Activated CD4-positive, alpha-beta T cell treated with anti-CD3 and anti-CD28 coated beads for 4 hours (primary cell): Measurements from ENCODE around the gene IFNA10.
"Not testable (repeated sequence)": the region's sequence is repeated elsewhere in the genome, so short reads cannot be mapped to it uniquely, and the experiment has no call there.

ENCODE experiments used
- DNase-seq, 2 donors: peaks; one replicate each; pipeline ENCODE4 v3.0.0-alpha.2; 2020

IFNA10 gene

GRCh38 chr9:21207043-21207442 lies at the start of gene IFNA10:
IFNA10 (minus strand) TSS chr9:21207143; CDS start chr9:21207097, 46 bp downstream.
- not testable (repeated sequence) for DNase-seq

DNA sequence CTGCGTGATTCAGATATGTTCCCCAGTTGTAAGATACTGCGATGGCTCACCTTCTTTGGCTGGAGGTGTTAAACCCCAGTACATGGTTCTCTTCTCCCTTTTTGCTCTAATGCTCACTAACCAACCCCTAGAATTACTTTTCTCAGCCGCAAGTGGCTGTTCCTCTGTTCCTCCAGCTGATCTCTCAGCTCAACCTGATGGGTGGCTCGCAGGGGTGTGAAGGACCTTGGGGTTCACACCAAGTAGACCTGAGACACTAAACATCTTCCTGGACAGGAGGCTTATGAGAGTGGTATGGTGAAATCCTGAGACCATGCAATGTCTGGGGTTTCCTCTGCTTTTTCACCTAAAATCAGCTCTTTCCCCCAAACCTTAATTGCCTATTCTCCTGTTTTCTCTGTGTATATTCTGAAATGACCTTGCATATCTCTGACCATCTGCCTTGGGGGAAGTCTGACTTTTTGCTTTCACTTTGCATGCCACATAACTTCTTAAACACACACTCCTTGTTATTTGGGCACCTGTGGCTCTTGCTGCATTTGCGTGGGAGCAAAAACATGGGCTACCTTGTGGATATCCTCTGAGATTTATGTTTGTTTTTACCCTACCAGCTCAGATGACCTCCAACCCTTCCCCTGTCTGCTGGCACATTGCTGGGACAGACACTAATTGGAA lies 48.7 kb upstream of the IFNA10 start:
- no peak for DNase-seq

GRCh38 chr9:21252721-21253547 lies 46.0 kb upstream of the IFNA10 start:
- no peak for DNase-seq

DNA sequence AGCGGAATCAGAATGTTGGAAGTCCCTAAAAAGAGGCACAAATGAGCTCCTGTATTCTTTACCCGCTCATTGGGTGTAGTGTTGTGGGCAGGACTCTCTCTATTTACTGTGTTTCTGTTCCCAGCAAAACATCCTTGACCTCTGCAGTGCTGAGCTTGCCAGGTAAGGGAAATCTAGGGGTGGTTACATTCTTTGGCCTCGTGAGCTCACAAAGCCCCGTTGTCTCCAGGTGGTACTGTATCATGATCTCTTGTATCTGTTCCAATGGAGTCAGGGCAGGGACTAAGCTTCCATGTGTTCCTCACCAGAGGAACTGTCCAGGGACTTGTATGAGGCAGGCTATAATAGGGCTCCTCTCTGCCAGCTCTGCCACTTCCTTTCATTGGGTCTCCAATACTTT lies 44.7 kb upstream of the IFNA10 start:
- DNase-seq: no peak

DNA sequence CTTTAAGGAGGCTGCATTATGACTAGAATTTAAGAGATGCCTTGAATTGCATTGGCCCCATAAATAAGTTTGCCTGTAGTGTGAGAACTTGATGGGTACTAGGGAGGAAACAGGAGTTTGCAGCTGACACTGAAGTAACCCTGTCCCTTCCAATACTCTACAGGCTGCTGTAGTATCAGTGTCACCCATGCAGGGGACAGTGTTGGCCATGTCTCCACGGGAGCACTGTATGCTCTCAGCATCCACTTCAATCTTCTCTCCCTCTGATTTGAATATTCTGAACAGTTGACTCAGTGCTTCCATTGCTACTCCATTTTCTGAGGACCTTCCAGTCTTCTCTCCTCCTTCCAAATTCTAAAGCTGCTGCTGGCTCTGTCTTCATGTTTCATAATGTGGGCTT lies 44.2 kb upstream of the IFNA10 start:
- no peak for DNase-seq

- no peak for DNase-seq
Measured at GRCh38 chr9:21244836-21245235, 37.9 kb upstream of the IFNA10 start.

DNA sequence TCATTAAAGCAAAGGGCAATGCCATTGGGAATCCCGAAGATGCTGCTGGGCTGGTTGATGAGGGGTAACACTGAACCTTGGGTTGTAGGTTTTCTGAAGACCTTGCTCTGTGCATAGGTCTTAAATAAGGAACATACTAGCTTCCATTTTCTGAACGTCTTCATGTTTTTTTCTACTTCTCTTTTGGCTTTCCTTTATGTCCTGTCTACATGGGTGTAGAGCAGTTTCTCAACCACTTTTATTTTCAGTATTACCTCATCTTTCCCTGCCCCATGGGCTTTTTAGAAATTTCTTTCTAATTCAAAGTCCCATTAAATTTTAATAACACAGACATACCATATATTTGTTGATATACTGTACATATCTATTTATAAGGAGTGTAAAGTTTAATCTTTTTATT lies 33.0 kb upstream of the IFNA10 start, which contains the start of gene IFNA14:
TSS of gene IFNA14 (minus strand) at position 95 of the 400 bp plus-strand sequence. CDS start at position 25, 70 bp downstream.
- no peak for DNase-seq

DNA sequence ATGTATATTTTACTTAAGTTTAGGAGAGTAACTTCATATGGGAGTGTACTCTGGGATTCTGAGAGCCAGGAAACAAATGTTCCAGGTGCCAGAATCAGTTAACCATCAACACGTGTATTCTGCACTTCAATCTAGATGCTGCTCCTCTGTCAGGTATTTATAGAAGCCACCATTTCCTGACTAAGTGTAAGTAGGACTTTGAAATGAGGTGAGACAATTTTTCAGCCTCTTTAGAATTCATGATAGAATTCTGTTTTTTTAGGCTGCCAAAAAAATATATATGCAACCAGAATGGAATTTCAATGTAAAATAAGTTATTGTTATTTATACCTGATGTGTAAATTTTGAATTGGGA lies 29.4 kb upstream of the IFNA10 start:
- not testable (repeated sequence) for DNase-seq

DNA sequence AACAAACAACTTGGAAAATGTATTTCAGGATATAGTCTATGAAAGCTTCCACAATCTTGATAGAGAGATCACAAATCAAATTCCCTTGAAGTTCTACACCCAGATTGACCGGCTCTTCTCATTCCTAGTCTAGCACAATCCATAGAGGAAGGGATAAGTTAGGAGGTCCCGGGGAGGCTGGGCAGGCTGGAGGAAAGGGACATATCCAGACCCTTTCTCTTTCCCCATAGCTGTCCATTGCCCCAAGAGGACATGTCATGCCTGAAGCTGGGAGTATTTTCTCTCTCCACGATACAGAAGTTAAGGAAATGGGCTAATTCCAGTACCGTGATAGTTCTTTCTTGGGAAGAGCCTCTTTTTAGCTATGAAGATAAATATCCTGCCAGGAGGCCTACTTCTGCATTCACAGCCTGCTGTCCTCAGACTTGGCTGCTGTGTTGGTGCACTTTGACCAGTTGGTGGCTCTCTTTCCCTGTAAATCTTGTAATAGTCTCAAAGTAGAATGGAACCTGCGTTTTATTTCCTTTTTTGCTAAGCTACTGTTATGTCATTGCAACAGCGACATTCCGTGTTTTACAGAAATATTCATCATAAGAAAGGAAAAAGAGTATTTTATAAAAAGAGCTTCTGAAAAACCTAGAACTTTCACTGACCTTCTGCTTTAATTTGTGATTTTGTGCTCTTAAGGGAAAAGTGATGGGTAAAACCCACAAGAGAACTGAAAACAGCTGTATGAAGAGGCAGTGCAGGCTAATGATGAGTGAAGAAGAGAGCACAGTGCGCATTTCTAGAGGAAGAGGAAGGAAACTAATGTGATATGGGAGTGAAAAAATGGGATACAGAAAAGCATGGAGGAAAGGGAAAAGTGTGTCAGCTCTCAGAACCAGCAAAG lies 28.8 kb upstream of the IFNA10 start:
- DNase-seq: peak in 1 of 2 donors; percentile 22

DNA sequence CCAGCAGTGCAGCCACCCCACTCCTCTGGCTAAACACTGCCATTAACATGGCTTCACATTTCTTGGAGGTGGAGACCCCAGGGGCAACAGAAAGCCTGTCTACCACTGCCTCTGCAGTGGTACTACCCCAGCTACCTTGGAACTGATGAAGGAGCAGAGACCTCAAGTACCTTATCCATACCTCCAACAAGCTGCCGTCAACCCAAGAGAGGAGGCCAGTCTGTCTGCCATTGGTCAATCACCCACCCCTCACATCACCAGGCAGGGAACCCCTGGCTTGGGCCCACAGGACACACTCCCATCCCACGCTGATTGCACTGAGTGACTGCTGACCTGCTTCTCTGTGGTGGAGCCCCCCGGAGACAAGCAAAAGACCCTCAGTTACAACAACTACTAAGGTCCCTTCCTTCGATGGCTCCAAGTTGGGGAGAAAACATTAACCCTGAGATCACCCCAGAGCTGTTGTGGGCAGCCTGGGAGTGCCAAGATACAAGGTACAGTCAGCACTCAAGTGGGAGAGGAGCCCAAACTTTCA lies 27.3 kb upstream of the IFNA10 start:
- no peak for DNase-seq

GRCh38 chr9:21233258-21233657 lies 26.3 kb upstream of the IFNA10 start:
- DNase-seq: no peak

DNA sequence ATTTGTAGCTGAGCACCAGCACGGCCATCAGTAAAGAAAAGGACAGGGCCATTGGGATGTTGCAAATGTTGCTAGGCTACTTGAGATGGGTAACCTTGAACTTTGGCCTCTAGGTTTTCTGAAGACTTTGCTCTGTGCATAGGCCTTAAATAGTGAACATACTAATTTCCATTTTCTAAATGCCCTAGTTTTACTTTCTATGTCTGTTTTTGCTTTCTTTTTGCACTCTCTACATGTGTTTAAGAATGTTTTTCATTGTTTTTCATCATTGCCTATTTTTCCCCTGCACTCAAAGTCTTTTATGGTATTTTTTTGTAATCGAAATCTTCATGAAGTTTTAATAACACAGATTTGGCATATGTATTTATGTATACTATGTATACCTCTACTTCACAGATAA lies 21.2 kb upstream of the IFNA10 start, which contains the start of gene IFNA17:
TSS of gene IFNA17 (minus strand) at position 101 of the 400 bp plus-strand sequence. CDS start at position 52, 49 bp downstream.
- no peak for DNase-seq

DNA sequence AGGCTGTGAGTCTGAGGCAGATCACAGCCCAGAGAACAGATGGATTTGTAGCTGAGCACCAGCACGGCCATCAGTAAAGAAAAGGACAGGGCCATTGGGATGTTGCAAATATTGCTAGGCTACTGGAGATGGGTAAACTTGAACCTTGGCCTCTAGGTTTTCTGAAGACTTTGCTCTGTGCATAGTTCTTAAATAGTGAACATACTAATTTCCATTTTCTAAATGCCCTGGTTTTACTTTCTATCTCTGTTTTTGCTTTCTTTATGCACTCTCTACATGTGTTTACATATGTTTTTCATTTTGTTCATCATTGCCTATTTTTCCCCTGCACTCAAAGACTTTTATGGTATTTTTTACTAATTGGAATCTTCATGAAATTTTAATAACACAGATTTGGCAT lies 10.3 kb upstream of the IFNA10 start, which contains the start of gene IFNA16:
TSS of gene IFNA16 (minus strand) at position 101 of the 400 bp plus-strand sequence. CDS start at position 95, 6 bp downstream.
- DNase-seq: not testable (repeated sequence)

DNA sequence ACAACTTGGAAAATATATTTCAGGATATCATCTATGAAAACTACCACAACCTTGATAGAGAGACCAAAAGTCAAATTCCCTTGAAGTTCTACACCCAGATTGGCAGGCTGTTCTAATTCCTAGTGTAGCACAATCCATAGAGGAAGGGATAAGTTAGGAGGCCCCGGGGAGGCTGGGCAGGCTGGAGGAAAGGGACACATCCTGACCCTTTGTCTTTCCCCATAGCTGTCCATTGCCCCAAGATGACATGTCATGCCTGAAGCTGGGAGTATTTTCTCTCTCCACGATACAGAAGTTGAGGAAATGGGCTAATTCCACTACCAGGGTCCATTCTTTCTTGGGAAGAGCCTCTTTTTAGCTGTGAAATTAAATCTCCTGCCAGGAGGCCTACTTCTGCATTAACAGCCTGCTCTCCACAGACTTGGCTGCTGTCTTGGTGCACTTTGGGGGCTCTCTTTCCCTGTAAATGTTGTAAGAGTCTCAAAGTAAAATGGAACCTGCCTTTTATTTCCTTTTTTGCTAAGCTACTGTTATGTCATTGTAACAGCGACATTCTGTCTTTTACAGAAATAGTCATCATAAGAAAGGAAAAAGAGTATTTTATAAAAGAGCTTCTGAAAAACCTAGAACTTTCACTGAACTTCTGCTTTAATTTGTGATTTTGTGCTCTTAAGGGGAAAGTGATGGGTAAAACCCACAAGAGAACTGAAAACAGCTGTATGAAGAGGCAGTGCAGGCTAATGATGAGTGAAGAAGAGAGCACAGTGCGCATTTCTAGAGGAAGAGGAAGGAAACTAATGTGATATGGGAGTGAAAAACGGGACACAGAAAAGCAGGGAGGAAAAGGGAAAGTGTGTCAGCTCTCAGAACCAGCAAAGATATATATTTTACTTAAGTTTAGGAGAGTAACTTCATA lies 6.7 kb upstream of the IFNA10 start:
- DNase-seq: not testable (repeated sequence)

DNA sequence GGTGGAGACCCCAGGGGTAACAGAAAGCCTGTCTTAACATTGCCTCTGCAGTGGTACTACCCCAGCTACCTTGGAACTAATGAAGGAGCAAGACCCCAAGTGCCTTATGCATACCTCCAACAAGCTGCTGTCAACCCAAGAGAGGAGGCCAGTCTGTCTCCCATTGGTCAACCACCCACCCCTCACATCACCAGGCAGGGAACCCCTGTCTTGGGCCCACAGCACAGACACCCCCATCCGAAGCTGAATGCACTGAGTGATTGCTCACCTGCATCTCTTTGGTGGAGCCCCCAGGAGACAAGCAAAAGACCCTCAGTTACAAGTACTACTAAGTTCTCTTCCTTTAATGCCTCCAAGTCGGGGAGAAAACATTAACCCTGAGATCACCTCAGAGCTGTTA lies 5.2 kb upstream of the IFNA10 start:
- DNase-seq: not testable (repeated sequence)

DNA sequence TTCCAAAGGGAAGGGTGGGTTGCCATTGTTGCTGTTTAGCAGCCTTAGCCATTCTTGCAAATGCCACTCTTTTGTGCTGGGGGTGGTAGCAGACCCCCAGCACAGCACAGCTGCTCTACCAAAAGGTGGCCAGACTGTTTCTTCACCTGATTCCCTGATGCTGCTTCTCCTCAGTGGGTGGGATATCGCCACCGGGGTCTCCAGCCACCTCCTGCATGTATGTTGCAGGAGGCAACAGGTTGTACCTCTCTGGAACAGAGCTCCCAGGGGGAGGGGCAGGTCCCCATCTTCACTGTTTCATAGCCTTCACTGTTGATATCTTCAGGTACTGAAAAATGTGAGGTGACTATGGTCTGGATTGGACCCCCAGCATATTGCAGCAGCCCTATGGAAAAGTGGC lies 3.8 kb upstream of the IFNA10 start:
- not testable (repeated sequence) for DNase-seq

- no peak for DNase-seq
Measured at GRCh38 chr9:21210311-21210710, 3.4 kb upstream of the IFNA10 start.

DNA sequence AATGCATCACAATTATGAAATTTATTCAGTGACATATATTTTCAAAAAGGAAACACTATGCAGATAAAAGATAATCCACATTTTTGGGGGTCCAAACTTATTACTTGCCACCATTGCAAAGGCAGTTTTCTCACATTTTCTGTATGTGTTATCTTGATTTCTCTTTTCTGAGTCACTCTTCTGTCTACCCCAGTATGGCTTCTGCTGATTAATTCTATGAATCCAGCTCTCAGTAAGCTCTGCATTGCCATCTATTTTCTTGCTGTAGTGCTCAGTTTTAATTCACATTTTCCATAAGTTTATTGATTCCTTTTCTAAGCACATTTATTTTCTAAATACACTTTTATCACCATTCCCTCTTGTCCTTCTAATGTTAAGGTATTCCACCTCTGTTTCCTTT lies 1.7 kb downstream of the IFNA10 start:
- DNase-seq: no peak

GRCh38 chr9:21202105-21202504 lies 4.8 kb downstream of the IFNA10 start, which contains the start of gene IFNA7:
IFNA7 (minus strand) TSS chr9:21202205; CDS start chr9:21202165, 40 bp downstream.
- not testable (repeated sequence) for DNase-seq

GRCh38 chr9:21194867-21195776 lies 11.8 kb downstream of the IFNA10 start:
- DNase-seq: peak in 1 of 2 donors; percentile 32
